ENCODE measurements around the gene SLC10A4.
A peak's percentile ranks its signal among the peaks of the same experiment; 100 is the strongest.

Gene SLC10A4

DNA sequence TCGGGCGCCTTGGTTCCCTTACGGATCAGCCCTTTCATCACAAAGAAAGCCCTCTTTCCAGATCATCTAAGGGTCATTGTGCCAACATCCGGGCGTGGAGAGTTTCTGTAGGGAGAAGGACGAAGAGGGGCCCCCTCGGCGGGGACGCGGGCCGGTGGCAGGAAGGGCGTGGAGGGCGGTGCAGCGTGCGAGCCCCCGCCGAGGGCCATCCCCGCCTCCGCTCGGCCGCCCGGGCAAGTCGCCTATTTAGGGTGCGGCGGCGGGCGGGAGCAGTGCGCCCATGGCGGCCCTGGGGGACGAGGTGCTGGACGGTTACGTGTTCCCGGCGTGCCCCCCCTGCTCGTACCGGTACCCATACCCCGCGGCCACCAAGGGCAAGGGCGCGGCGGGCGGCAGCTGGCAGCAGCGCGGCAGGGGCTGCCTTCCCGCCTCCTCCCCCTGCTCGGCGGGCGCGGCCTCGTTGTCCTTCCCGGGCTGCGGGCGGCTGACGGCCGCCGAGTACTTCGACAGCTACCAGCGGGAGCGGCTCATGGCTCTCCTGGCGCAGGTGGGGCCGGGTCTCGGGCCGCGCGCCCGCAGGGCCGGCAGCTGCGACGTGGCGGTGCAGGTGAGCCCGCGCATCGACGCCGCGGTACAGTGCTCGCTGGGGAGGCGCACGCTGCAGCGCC, 7.0 kb downstream of the SLC10A4 start, which contains the start of gene ZAR1:
ZAR1 (plus strand) TSS at position 241 of the 668 bp plus-strand sequence; CDS start at position 281, 40 bp downstream.
- DNase-seq, result peak in 1 of 3 donors; percentile 29

DNA sequence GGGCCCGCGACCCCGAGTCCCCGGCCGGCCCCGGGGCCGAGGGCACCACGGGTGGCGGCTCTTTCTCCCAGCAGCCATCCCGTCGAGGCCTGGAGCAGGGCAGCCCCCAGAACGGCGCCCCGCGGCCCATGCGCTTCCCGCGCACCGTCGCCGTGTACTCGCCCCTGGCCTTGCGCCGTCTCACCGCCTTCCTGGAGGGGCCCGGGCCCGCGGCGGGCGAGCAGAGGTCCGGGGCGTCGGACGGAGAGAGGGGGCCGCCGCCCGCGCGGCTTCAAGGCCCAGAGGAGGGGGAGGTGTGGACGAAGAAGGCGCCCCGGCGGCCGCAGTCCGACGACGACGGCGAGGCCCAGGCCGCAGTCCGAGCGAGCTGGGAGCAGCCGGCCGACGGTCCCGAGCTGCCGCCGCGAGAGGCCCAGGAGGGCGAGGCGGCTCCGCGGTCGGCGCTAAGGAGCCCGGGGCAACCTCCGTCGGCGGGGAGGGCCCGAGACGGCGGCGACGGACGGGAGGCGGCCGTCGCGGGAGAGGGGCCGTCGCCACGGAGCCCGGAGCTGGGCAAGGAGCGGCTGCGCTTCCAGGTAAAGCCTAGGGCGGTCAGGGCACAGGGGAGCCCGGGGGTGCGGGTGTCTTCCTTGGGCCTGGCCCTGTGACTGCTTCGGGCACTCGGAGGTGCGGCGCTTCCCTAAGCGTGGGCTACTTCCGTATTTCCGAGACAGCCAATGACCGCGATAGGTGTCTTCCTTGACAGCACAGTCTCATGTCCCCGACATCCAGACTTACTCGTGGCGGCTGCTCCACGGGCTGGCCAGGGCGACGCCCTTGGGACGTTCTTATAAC, 7.8 kb downstream of the SLC10A4 start:
- DNase-seq, result peak in 1 of 3 donors; percentile 30

DNA sequence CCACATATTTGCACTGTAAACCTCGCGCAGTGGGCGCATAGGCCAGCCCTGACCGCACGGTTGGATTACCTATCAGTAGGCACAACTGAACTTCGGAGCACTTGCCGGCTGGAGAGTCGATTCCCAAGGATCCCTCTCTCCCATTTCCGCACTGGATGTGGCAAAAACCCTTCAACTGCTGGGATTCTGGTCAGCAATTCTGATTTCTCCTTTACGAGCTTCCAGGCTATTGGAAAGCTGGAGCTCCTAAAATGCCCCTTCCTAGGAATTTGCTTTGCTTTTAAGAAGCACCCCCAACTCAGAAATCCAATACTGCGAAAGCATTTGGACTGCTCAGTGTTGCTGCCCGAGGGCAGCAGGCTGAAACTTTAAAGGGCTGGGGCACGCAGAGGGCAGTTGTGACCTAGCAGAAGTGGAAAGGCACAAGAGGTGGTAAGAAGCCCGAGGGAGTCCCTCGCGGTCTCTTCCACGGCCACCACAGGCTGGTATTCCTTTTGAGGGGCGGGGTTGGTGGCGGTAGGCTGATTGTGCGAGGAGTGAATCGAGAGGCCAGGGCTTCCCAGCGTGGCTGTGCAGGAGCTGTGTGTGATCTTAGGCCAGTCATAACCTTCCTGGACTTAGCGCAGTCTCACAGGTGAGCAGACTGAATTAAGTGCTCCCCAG, 8.5 kb downstream of the SLC10A4 start:
- no peak for DNase-seq

DNA sequence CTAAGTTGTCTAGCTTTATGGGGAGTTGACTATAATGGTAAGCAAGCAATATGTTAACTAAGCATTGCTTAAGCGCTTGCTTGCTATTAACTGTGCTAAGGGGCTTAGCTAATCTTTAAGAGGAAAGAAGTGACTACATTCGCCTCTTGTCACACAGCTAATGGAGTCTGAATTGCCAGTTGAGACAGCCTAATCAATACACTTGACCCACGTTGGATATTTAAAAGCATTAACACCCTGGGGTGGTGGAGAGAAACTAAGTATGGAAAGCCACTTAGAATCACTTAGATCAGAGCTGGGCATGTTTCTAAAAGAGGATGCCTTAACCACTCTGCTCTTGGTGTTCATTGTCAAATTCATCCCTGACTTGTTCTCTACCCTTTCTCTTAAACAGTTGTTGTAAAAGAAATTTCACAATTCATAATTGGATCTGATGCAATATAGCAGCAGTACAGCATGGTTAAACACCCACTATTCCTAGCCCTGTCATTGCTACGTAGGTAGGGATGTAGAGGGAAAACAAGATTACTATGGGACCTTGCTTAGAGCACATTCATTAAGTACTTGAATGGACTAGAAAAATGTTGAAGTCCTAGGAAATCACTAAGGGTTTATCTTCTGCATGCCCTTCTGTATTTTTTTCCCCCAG, 10.4 kb downstream of the SLC10A4 start:
- no peak for DNase-seq

DNA sequence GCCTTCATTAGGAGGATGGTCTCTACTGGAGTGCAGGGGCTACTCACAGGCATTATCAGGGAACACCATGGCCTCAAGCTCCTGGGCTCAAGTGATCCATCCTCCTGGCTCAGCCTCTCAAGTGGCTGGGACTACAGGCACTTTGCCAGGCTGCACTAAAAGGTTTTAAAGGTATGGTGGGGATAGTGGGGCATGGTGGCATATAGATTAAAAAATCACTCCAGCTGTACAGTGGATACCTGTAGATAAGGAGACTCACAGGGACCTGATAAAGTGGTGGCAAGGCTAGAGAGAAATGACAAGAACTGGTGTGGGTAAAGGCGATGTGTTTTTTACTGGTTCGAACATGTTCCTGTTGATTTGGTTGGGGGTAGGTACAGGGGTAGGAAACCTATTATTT, 12.8 kb downstream of the SLC10A4 start:
- no peak for DNase-seq

DNA sequence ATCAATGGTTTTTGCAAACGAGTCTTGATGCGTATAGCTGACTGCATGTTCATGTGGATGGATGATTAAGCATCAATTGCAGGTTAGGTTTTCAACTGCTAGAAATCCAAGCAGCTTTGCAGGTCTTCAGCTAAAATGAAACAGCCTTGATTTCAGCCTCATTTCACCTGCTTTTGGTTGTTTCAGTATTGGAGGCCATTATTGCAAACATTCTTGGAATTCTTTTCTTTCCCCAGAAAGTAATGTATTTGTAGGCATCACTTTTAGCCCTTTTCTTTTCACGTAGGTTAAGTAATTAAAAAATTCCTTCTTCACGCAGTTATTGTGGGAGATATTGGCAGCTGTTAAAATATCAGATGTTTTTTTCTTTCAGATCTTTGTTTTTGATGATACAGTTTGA, 15.8 kb downstream of the SLC10A4 start:
- no peak for DNase-seq

DNA sequence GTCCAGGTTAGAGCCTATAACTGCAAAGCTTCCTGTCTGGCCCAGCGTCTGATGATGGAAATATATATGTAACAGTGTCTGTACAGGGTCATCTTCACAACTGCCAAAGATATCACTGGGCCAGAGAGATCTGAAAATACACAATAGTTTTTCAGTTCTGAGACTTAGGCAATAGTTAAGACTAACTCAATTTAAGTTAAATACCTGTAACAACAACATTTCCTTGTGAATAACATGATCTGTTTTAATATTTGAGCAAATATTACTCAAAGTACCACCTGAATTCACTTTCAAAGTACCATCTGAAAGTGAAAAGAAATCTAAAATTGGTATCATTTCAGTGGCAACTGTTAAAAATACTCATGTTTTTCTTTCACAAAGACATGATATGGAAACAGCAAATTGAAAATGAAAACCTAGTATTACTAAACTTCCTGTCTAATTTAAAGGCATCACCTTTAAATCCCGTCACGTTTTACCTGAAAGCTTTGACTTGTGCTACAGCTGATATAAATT, 16.5 kb downstream of the SLC10A4 start:
- DNase-seq, result no peak

DNA sequence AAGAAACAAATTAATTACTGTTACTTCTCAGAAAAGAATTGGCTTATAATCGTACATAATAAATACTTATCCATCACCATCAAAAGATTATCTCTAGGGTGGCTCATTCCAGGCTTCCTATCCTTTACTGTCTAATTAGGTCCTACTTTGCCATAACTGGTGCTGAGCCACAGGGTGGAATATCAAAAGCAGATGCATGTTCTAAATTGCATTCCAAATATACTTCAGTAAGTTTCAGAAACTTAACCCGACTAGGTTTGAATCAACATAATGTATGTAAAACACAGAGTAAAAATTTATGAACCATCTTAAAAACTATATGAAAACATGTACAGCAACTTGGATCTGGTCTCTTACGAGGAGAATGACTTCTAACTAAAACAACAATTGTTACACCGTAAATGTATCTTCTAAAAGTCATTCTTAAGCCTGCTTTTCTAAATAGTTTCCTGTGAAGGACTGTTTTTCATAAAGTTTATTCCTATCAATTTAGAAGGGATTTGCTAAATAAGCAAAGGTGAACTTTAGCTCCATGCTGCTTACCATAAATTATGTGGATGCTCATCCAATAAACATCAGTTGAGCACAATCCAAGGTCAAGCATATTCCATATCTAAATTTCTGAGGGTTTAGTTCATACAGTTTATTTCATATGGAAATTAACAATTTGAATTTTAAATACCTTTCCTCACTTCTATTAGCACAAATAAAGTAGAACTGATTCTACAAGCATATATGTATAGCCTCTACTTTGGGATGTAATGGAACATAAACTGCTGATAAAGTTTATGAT, 20.3 kb downstream of the SLC10A4 start:
- DNase-seq, result no peak

DNA sequence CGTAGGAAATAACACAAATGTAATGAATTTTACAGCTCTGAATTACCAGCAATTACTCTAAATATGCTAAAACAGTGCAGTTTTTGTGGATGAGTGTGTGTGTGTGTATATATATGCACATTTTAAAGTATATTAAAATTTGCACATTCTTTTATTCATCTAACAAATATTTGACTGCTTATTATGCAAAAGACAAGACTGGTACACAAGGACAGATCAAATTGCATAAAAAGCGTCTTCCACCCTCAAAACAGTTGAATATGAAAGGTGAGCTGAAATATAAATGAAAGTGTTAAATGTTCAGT, 20.8 kb downstream of the SLC10A4 start:
- DNase-seq, result no peak

DNA sequence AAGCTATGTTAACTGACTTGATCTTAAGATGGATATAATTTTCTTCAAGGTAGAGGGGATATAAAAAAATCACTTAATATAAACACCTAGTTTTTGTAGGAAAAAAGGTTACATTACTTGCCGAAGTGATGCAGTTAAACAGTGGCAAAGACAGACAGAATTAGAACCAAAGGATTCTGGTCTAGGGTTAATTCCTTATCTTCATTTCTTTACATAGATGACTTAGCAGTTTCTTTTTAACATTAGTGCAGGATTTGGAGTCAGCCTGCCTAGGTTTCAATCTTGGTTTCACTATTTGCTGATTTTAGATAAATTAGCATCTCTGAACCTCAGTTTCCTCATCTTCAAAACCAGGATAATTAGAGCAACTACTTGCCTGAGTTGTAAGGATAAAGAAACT, 21.2 kb downstream of the SLC10A4 start:
- DNase-seq, result no peak

DNA sequence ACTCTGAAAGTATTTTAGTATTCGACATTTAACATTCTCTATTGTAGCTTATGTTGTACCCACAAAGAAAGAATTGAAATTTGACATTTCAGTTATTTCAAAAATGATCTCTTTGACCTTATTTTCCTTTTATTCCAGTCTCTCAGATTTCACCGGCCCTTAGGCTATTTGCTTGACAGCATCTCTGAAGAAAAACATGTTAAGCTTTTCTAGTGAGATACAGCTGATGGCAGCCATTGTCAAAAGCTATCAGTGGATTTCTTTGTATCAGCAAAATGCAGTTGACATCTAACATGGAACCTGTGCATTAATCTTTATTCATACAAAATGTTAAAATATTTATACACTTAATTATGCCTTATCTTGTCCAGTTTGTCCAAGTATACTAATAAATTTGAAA, 23.6 kb downstream of the SLC10A4 start:
- DNase-seq, result no peak

DNA sequence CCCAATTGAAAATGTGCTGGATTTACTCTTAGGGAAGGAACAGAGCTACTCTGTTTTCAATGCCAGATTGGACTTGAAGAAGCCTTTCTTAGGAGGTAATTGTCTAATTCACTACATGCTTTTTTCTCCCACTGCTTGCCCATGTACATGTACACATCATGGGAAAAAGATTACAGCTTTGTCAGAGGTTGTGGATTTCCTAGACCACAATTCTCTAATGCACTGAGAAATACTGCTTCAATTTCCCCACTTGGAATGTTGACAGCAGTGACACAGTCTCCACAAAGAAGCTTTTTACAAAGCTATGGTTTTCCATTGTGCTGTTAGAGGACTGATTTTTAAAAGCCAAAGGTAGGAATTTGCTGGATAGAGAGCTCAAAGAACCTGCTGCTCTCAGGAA, 26.4 kb downstream of the SLC10A4 start:
- no peak for DNase-seq

DNA sequence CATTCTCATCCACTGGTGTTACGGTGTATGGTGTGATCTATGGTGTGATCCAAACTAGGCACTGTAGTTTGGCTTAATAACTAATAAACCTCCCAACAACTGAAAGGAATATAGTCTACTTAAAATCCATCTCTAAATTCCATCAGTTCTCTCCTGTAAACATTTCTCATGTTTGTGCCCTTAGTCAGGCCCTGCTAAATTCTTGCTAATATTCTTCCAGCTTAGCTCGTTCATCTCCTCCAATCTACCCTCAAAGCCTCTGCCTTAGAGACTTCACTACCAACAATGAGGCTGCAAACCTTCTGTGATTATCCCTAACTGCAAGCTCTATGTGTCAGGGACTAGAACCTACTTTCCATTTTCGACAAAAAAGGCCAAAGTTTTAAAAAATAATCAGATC, 35.0 kb downstream of the SLC10A4 start:
- no peak for DNase-seq

DNA sequence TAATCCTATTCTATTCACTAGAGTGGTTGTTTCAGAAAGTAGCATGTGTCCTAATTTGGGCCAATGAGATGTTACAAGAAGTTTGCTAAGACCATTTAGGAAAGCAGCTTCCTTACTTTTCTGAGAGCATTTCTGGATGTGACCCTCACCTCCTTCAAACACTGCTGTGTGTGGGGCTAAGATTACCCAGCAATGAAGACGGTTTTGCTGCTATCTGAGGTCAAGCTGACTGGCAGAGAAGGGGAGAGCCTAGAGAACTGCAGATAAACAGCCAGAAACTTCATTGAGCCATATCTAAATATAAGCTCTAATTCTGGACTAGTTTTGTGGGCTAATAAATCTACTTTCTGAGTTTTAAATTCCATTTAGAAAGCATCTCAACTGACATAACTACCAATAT, 43.3 kb downstream of the SLC10A4 start:
- DNase-seq, result no peak

DNA sequence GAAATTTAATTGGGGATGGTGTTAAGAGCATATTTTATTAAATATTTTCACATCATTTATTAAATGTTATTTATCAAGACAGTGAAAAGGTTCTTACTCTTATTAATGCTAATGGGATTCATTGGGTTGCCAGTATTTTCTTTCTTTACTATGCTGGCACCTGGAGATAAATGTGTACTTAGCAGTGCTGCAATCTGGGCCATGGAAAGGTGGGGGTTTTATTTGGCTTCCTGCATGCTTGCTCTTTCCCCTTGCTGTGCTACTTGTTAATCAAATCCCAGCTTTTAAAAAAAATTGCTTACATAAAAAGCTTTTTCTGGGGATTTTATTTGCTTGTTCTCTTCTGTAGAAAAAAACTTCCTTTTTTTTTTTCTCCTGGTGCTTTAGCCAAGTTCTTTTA, 55.2 kb downstream of the SLC10A4 start:
- peak in 1 of 3 donors; percentile 3 for DNase-seq

Data from suppressor macrophage treated with lipopolysaccharide for 1 hour (primary cell).